B cell (primary cell): ENCODE data around the gene RELL2. TPM values are rescaled to one million over a fixed set of nuclear protein-coding genes. Genes with fewer than 3 reads are reported as not detected.

Experiments
- ATAC-seq: fragments of 200-7000 bp; cut with Tn5 transposase; one replicate; pipeline ENCODE4 v1.10.0; 2021; ENCODE audit warnings: low read depth, mild to moderate bottlenecking, moderate number of reproducible peaks, moderate library complexity
- CTCF ChIA-PET: fragments of 350-600 bp; sonication (Branson Sonifier 250); formaldehyde crosslinking; loops from one replicate; lab custom pipeline; 2021; ENCODE audit warnings: antibody characterized with exemption, inconsistent platforms; lab: Charles Lee
- POLR2A ChIA-PET: fragments of 350-600 bp; sonication (Branson Sonifier 250); formaldehyde crosslinking; loops from one replicate; lab custom pipeline; 2021; ENCODE audit warnings: antibody characterized with exemption; lab: Charles Lee
- DNase-seq: peaks from one replicate; pipeline ENCODE4 v3.0.0; 2013
- H2AFZ ChIP-seq: 2 replicates; pipeline ENCODE4 v1.6.1; 2012; ENCODE audit warnings: mild to moderate bottlenecking, low read depth, low read length; ENCODE audit not compliant: insufficient read depth, poor library complexity, severe bottlenecking
- H3K27ac ChIP-seq, 2 donors: 1 replicate in 1 of 2; 2 replicates in 1 of 2; pipeline ENCODE4 v1.5.1; 2012 to 2013; ENCODE audit warnings: low read length in 2 of 2, mild to moderate bottlenecking in 2 of 2, moderate library complexity in 1 of 2
- H3K27me3 ChIP-seq, 4 experiments: fragments of 200-600 bp in 1 of 4; sonication (generic) in 1 of 4; replicated peaks in 1 of 4; 1 replicate in 2 of 4; 2 replicates in 2 of 4; pipeline versions ENCODE4 v1.6.1 to v1.7.0; 2013 to 2016; ENCODE audit warnings: low read length in 3 of 4, mild to moderate bottlenecking in 2 of 4, mixed read lengths in 1 of 4, moderate library complexity in 1 of 4; ENCODE audit not compliant: insufficient read depth in 4 of 4, control insufficient read depth in 3 of 4; ENCODE audit errors: control extremely low read depth in 1 of 4
- H3K36me3 ChIP-seq, 2 experiments: replicated peaks in 1 of 2; 1 replicate in 1 of 2; 2 replicates in 1 of 2; pipeline versions ENCODE4 v1.6.1 to v1.7.1; 2013; ENCODE audit warnings: low read length in 1 of 2; ENCODE audit not compliant: insufficient read depth in 2 of 2, control insufficient read depth in 1 of 2; ENCODE audit errors: control extremely low read depth in 1 of 2, extremely low read depth in 1 of 2
- H3K4me1 ChIP-seq, 2 donors: fragments of 200-600 bp in 1 of 2; sonication (generic) in 1 of 2; 1 replicate in 1 of 2; 2 replicates in 1 of 2; pipeline versions ENCODE4 v1.5.1 to v1.6.1; 2013 to 2017; ENCODE audit warnings: low read length in 2 of 2; ENCODE audit not compliant: control insufficient read depth in 2 of 2, insufficient read depth in 2 of 2
- H3K4me2 ChIP-seq: replicated peaks from 2 replicates; pipeline ENCODE3; 2012; ENCODE audit warnings: mild to moderate bottlenecking, low read depth, low read length; ENCODE audit not compliant: poor library complexity, severe bottlenecking
- H3K4me3 ChIP-seq, 5 experiments: fragments of 200-600 bp in 1 of 5; sonication (generic) in 1 of 5; 1 replicate in 3 of 5; 2 replicates in 2 of 5; pipeline versions ENCODE4 v1.5.1 to v1.7.0; 2011 to 2016; ENCODE audit warnings: low read length in 4 of 5, mild to moderate bottlenecking in 4 of 5, low read depth in 2 of 5, control low read depth in 1 of 5, moderate library complexity in 1 of 5; ENCODE audit not compliant: insufficient read depth in 1 of 5; ENCODE audit errors: control extremely low read depth in 1 of 5, extremely low read depth in 1 of 5
- H3K79me2 ChIP-seq: fragments of 200-600 bp; sonication (generic); one replicate; pipeline ENCODE4 v1.6.0; 2016; ENCODE audit warnings: low read length; ENCODE audit not compliant: control insufficient read depth, insufficient read depth
- H3K9ac ChIP-seq: fragments of 200-600 bp; sonication (generic); 2 replicates; pipeline ENCODE4 v1.6.1; 2017; ENCODE audit warnings: mild to moderate bottlenecking, low read length, moderate library complexity
- H3K9me3 ChIP-seq, 3 donors: one replicate each; pipeline versions ENCODE4 v1.6.1 to v1.7.1; 2013; ENCODE audit warnings: low read length in 2 of 3; ENCODE audit not compliant: control insufficient read depth in 2 of 3, insufficient read depth in 1 of 3; ENCODE audit errors: control extremely low read depth in 1 of 3
- H4K20me1 ChIP-seq: 2 replicates; pipeline ENCODE4 v1.6.0; 2012; ENCODE audit warnings: mild to moderate bottlenecking, low read length; ENCODE audit not compliant: insufficient read depth, control insufficient read depth, poor library complexity, severe bottlenecking
- H3K27ac Mint-ChIP-seq: one replicate; pipeline ENCODE4 v1.8.0; 2021; ENCODE audit warnings: mixed read lengths
- H3K27me3 Mint-ChIP-seq: one replicate; pipeline ENCODE4 v1.8.0; 2021; ENCODE audit warnings: mixed read lengths
- H3K4me1 Mint-ChIP-seq: one replicate; pipeline ENCODE4 v1.8.0; 2021; ENCODE audit warnings: mixed read lengths
- H3K4me3 Mint-ChIP-seq: one replicate; pipeline ENCODE4 v1.8.0; 2021; ENCODE audit warnings: mixed read lengths
- H3K9me3 Mint-ChIP-seq: one replicate; pipeline ENCODE4 v1.8.0; 2022; ENCODE audit warnings: mixed read lengths; ENCODE audit not compliant: insufficient read depth
- EZH2 ChIP-seq: IDR thresholded peaks from 2 replicates; pipeline ENCODE4 v1.6.1; 2012; ENCODE audit warnings: borderline replicate concordance, low read depth, mild to moderate bottlenecking, moderate library complexity, low read length; ENCODE audit not compliant: insufficient read depth, poor library complexity, severe bottlenecking
- WGBS: methylation state at CpG from one replicate; pipeline ENCODE4 v1.1.5; 2013; ENCODE audit warnings: missing lambda C conversion rate; ENCODE audit not compliant: insufficient coverage; 5-methylcytosine and 5-hydroxymethylcytosine counted together
- intact Hi-C: fragments of 100-400 bp; cut with micrococcal nuclease; formaldehyde crosslinking; loops from one replicate; pipeline ENCODE4 v1.10.0; 2022
- polyA plus RNA-seq: library from polyadenylated mRNA; depleted of rRNA; stranded (reverse); fragments of >200 nt; gene quantifications from 2 replicates; pipeline ENCODE4 v1.2.3, GENCODE V29; 2012
- small RNA-seq: library from RNA; depleted of rRNA; stranded (forward); fragments of <200 nt; gene quantifications from one replicate; pipeline ENCODE3, GENCODE V24; 2012; ENCODE audit warnings: low replicate concordance, low read depth; ENCODE audit not compliant: insufficient read length
- total RNA-seq, 2 donors: library from RNA; stranded (reverse); fragments of 120-200 nt in 1 of 2; gene quantifications; 1 replicate in 1 of 2; 2 replicates in 1 of 2; pipeline versions ENCODE4 v1.2.3 to v1.2.4, GENCODE V29; 2013 to 2022
- TF ChIP-seq, protein P1 (sequence below): fragments of 200-600 bp; IDR thresholded peaks from one replicate; pipeline ENCODE4 v1.8.0; 2022; ENCODE audit warnings: antibody characterized with exemption, mild to moderate bottlenecking

RELL2 gene
- total and polyA plus RNA-seq, 2 donors (not counting 1 experiment from before 2014, with no cell fraction given) = 12.1 to 48.9 TPM

- no peak overlapping the region for H3K4me3 Mint-ChIP-seq
These were observed 50.0 kb downstream of the RELL2 start for GRCh38 chr5:141686648-141687416.

More at GRCh38 chr5:141686648-141687416, 50.0 kb downstream of the RELL2 start:
- no peak overlapping the region for H3K27ac ChIP-seq
- no peaks in the 10 kb centered on the region for H3K36me3 ChIP-seq
- peaks cover 17 to 20% of the 10 kb centered on the region in 2 donors for H3K4me1 ChIP-seq
- H3K9me3 ChIP-seq = no peaks in the 10 kb centered on the region
- TF ChIP-seq, protein P1, sequence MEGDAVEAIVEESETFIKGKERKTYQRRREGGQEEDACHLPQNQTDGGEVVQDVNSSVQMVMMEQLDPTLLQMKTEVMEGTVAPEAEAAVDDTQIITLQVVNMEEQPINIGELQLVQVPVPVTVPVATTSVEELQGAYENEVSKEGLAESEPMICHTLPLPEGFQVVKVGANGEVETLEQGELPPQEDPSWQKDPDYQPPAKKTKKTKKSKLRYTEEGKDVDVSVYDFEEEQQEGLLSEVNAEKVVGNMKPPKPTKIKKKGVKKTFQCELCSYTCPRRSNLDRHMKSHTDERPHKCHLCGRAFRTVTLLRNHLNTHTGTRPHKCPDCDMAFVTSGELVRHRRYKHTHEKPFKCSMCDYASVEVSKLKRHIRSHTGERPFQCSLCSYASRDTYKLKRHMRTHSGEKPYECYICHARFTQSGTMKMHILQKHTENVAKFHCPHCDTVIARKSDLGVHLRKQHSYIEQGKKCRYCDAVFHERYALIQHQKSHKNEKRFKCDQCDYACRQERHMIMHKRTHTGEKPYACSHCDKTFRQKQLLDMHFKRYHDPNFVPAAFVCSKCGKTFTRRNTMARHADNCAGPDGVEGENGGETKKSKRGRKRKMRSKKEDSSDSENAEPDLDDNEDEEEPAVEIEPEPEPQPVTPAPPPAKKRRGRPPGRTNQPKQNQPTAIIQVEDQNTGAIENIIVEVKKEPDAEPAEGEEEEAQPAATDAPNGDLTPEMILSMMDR = no peak
- TF ChIP-seq EZH2 = no peak
- no peak overlapping the region for H3K27ac Mint-ChIP-seq
- H3K9ac ChIP-seq = no peak overlapping the region
- H3K27me3 Mint-ChIP-seq = peaks cover 26% of the 10 kb centered on the region
- no peak overlapping the region for H3K4me2 ChIP-seq
- no peak overlapping the region for H2AFZ ChIP-seq
- no peak for DNase-seq
- 80% methylated on average over 2 of the region's 3 CpGs for WGBS
- ATAC-seq = no peak
- no peaks in the 10 kb centered on the region for H3K79me2 ChIP-seq
- no peak overlapping the region for H3K4me3 ChIP-seq
- peaks cover 0 to 29% (median 2%) of the 10 kb centered on the region in 4 experiments for H3K27me3 ChIP-seq
- H3K9me3 Mint-ChIP-seq = no peaks in the 10 kb centered on the region
- H3K4me1 Mint-ChIP-seq = peaks cover 14% of the 10 kb centered on the region
- POLR2A ChIA-PET = no interaction called here
- H4K20me1 ChIP-seq = no peaks in the 10 kb centered on the region
- CTCF ChIA-PET = interaction anchor here (0.6 to 1.8 kb wide), 4 partner anchors 24 to 281 kb away, joined by 3 to 9 read pairs (median 4); no protein-coding TSS in a partner anchor
- intact Hi-C loops = no loop called here

Small RNA genes lying within 50 kb of the gene (small RNA-seq; reads per million reads assigned to genes)
- not detected for gene RPS27AP10

Other genes starting within 250 kb of the RELL2 start
- gene PCDHGB4, start 249.3 kb upstream of the RELL2 start, total RNA-seq = 1.6 and 1.8 TPM in 2 replicates
- 0.06 and 0.39 TPM in 2 replicates for gene PCDHGB4, start 249.3 kb upstream of the RELL2 start, polyA plus RNA-seq
- 1.2 and 1.3 TPM in 2 replicates for gene PCDHGA8, start 244.4 kb upstream of the RELL2 start, total RNA-seq
- gene PCDHGA8, start 244.4 kb upstream of the RELL2 start, polyA plus RNA-seq = 0.06 and 0.21 TPM in 2 replicates
- gene PCDHGB5, start 239.1 kb upstream of the RELL2 start, total RNA-seq = 2.5 TPM in 2 replicates
- 0.20 and 0.37 TPM in 2 replicates for gene PCDHGB5, start 239.1 kb upstream of the RELL2 start, polyA plus RNA-seq
- gene PCDHGA9, start 234.2 kb upstream of the RELL2 start, total RNA-seq = 1.9 and 2.5 TPM in 2 replicates
- 0.19 TPM in 2 replicates for gene PCDHGA9, start 234.2 kb upstream of the RELL2 start, polyA plus RNA-seq
- gene PCDHGB6, start 229.0 kb upstream of the RELL2 start, total RNA-seq = 2.1 and 2.2 TPM in 2 replicates
- gene PCDHGB6, start 229.0 kb upstream of the RELL2 start, polyA plus RNA-seq = 0.22 and 0.33 TPM in 2 replicates
- 1.9 and 2.0 TPM in 2 replicates for gene PCDHGA10, start 224.0 kb upstream of the RELL2 start, total RNA-seq
- gene PCDHGA10, start 224.0 kb upstream of the RELL2 start, polyA plus RNA-seq = 0.06 and 0.10 TPM in 2 replicates
- 1.9 and 2.2 TPM in 2 replicates for gene PCDHGB7, start 219.3 kb upstream of the RELL2 start, total RNA-seq
- gene PCDHGB7, start 219.3 kb upstream of the RELL2 start, polyA plus RNA-seq = 0.06 and 0.12 TPM in 2 replicates
- gene PCDHGA11, start 215.9 kb upstream of the RELL2 start, total RNA-seq = 1.5 and 1.8 TPM in 2 replicates
- gene PCDHGA11, start 215.9 kb upstream of the RELL2 start, polyA plus RNA-seq = 0.15 TPM in 1 of 2 replicates, not detected in the other
- 1.6 and 2.8 TPM in 2 replicates for gene PCDHGA12, start 206.5 kb upstream of the RELL2 start, total RNA-seq
- gene PCDHGA12, start 206.5 kb upstream of the RELL2 start, polyA plus RNA-seq = 0.09 and 0.27 TPM in 2 replicates
- gene PCDHGC3, start 161.0 kb upstream of the RELL2 start, total RNA-seq = 1.9 and 2.0 TPM in 2 replicates
- 0.12 and 0.88 TPM in 2 replicates for gene PCDHGC3, start 161.0 kb upstream of the RELL2 start, polyA plus RNA-seq
- gene PCDHGC4, start 152.0 kb upstream of the RELL2 start, total RNA-seq = 0.42 and 0.75 TPM in 2 replicates
- 0.09 and 0.14 TPM in 2 replicates for gene PCDHGC4, start 152.0 kb upstream of the RELL2 start, polyA plus RNA-seq
- 0.46 and 0.67 TPM in 2 replicates for gene PCDHGC5, start 147.9 kb upstream of the RELL2 start, total RNA-seq
- gene PCDHGC5, start 147.9 kb upstream of the RELL2 start, polyA plus RNA-seq = 0.06 and 0.10 TPM in 2 replicates
- gene DIAPH1, start 18.0 kb upstream of the RELL2 start, total RNA-seq = 111 and 113 TPM in 2 replicates
- 59.7 and 61.5 TPM in 2 replicates for gene DIAPH1, start 18.0 kb upstream of the RELL2 start, polyA plus RNA-seq
- 85.5 and 86.9 TPM in 2 replicates for gene HDAC3, start 148 bp upstream of the RELL2 start, total RNA-seq
- gene HDAC3, start 148 bp upstream of the RELL2 start, polyA plus RNA-seq = 94.0 and 119 TPM in 2 replicates
- gene FCHSD1, start 14.4 kb downstream of the RELL2 start, total RNA-seq = 114 and 123 TPM in 2 replicates
- gene FCHSD1, start 14.4 kb downstream of the RELL2 start, polyA plus RNA-seq = 193 and 247 TPM in 2 replicates
- gene ARAP3, start 45.2 kb downstream of the RELL2 start, total RNA-seq = 3.0 and 3.7 TPM in 2 replicates
- 0.25 and 0.34 TPM in 2 replicates for gene ARAP3, start 45.2 kb downstream of the RELL2 start, polyA plus RNA-seq
- gene PCDH1, start 241.4 kb downstream of the RELL2 start, total RNA-seq = not detected in 2 replicates
- gene PCDH1, start 241.4 kb downstream of the RELL2 start, polyA plus RNA-seq = 0.06 TPM in 1 of 2 replicates, not detected in the other